Uterus (tissue), 4 donors: ENCODE data around the gene PKNOX2. TPM values are rescaled to one million over a fixed set of nuclear protein-coding genes. Genes with fewer than 3 reads are reported as not detected.

Experiments used
- DNase-seq, 2 donors: peaks; one replicate each; pipeline ENCODE4 v3.0.0-alpha.2; 2019 to 2020
- H3K27ac ChIP-seq, 2 donors: fragments of 200-600 bp; sonication (generic); 1 replicate in 1 of 2; 2 replicates in 1 of 2; pipeline ENCODE4 v1.5.1; 2016 to 2018
- H3K27me3 ChIP-seq, 2 donors: fragments of 200-600 bp; sonication (generic); one replicate each; pipeline ENCODE4 v1.5.1; 2018 to 2019; ENCODE audit warnings: control low read depth in 1 of 2
- H3K36me3 ChIP-seq, 2 donors: fragments of 200-600 bp; sonication (generic); one replicate each; pipeline ENCODE4 v1.5.1; 2019; ENCODE audit warnings: control low read depth in 1 of 2
- H3K4me1 ChIP-seq, 2 donors: fragments of 200-600 bp; sonication (generic); one replicate each; pipeline ENCODE4 v1.5.1; 2018 to 2019; ENCODE audit warnings: control low read depth in 1 of 2
- H3K4me3 ChIP-seq, 2 donors: fragments of 200-600 bp; sonication (generic); 1 replicate in 1 of 2; 2 replicates in 1 of 2; pipeline ENCODE4 v1.5.1; 2018 to 2019; ENCODE audit warnings: mild to moderate bottlenecking in 1 of 2
- H3K9me3 ChIP-seq, 2 donors: fragments of 200-600 bp; sonication (generic); one replicate each; pipeline ENCODE4 v1.5.1; 2019; ENCODE audit warnings: control low read depth in 1 of 2
- CTCF ChIP-seq, 4 experiments: fragments of 200-600 bp in 2 of 4; fragments of 450-650 bp in 2 of 4; sonication (generic) in 2 of 4; IDR thresholded peaks; one replicate each; pipeline ENCODE4 v1.5.1; 2016 to 2019; ENCODE audit warnings: antibody characterized with exemption in 4 of 4, mild to moderate bottlenecking in 2 of 4, moderate library complexity in 1 of 4
- POLR2A ChIP-seq, 2 donors: fragments of 450-650 bp; IDR thresholded peaks; one replicate each; pipeline ENCODE4 v1.6.1; 2016; ENCODE audit warnings: antibody characterized with exemption in 2 of 2, mild to moderate bottlenecking in 1 of 2, moderate library complexity in 1 of 2
- intact Hi-C: fragments of 100-400 bp; cut with DNase I; formaldehyde crosslinking; loops from one replicate; pipeline ENCODE4 v1.15.1; 2023; ENCODE audit warnings: low total_unique reads
- total RNA-seq, 4 donors: library from RNA; depleted of rRNA in 3 of 4; stranded (reverse); fragments of >200 nt in 3 of 4; gene quantifications; one replicate each; pipeline versions ENCODE4 v1.1.0 to v1.2.4, GENCODE V29; 2014 to 2023
- donor health status: DM: yes; HTN: yes; CAD: no.

The PKNOX2 gene
- total RNA-seq, 4 donors from 2014 or later = 0.29 to 22.7 (median 3.3) TPM

GRCh38 chr11:125342281-125342930 lies 177.9 kb downstream of the PKNOX2 start:
- DNase-seq = peak in 1 of 2 donors; percentile 12
- H3K9me3 ChIP-seq = no peaks in the 10 kb centered on the region
- no peaks in the 10 kb centered on the region for H3K36me3 ChIP-seq
- H3K27ac ChIP-seq = peak overlapping the region; percentile 19 to 42
- H3K27me3 ChIP-seq = no peaks in the 10 kb centered on the region
- TF ChIP-seq CTCF (IDR thresholded peaks at IDR 0.05) (no peak), POLR2A (IDR thresholded peaks at IDR 0.05) (no peak)
- H3K4me3 ChIP-seq = no peak overlapping the region
- intact Hi-C loops = no loop called here
- peaks cover 7 to 19% of the 10 kb centered on the region in 2 donors for H3K4me1 ChIP-seq

GRCh38 chr11:125343086-125343717 lies 178.7 kb downstream of the PKNOX2 start:
- intact Hi-C loops = no loop called here
- Histone ChIP-seq H3K4me3 (no peak overlapping the region), H3K4me1 (peaks cover 7 to 12% of the 10 kb centered on the region in 2 donors), H3K27ac (peak overlapping the region; percentile 19 to 42), H3K36me3 (no peaks in the 10 kb centered on the region), H3K9me3 (no peaks in the 10 kb centered on the region), H3K27me3 (no peaks in the 10 kb centered on the region)
- TF ChIP-seq CTCF (IDR thresholded peaks at IDR 0.05) (no peak), POLR2A (IDR thresholded peaks at IDR 0.05) (no peak)
- no peak for DNase-seq

DNA sequence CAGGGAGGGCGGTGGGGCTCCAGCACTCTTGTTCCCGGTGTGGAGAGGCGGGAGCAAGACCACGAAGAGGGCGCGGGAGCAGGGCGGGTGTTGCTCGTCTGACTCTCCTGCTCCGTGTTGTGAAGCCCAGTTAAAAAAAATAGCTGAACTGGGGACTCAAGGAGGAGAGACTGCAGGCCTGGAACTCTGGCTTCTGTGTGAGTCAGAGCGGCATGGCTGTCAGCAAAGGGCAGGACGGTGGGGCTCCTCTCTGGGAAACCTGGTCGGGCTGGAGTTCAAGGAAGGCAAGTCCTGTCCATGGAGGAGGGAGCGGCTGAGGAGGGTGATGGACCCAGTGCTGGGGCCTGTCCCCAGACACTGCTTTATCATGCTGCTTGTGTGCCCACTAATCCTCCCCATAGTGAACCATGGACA lies 179.2 kb downstream of the PKNOX2 start:
- H3K27me3 ChIP-seq = no peaks in the 10 kb centered on the region
- no peaks in the 10 kb centered on the region for H3K9me3 ChIP-seq
- peak in 1 of 2 donors; percentile 42 for DNase-seq
- no peaks in the 10 kb centered on the region for H3K36me3 ChIP-seq
- no peak overlapping the region for H3K4me3 ChIP-seq
- intact Hi-C loops = no loop called here
- H3K4me1 ChIP-seq = peaks cover 7 to 10% of the 10 kb centered on the region in 2 donors
- H3K27ac ChIP-seq = peak overlapping the region; percentile 10 to 42
- no peak for TF ChIP-seq CTCF (IDR thresholded peaks at IDR 0.05)
- TF ChIP-seq POLR2A (IDR thresholded peaks at IDR 0.05) = no peak

GRCh38 chr11:125344846-125345420 lies 180.4 kb downstream of the PKNOX2 start:
- H3K27ac ChIP-seq = peak overlapping the region; percentile 23 to 64
- no peak overlapping the region for H3K4me3 ChIP-seq
- H3K27me3 ChIP-seq = no peaks in the 10 kb centered on the region
- TF ChIP-seq CTCF (IDR thresholded peaks at IDR 0.05) (no peak), POLR2A (IDR thresholded peaks at IDR 0.05) (no peak)
- no peak for DNase-seq
- no peaks in the 10 kb centered on the region for H3K36me3 ChIP-seq
- no peaks in the 10 kb centered on the region for H3K9me3 ChIP-seq
- H3K4me1 ChIP-seq = peaks cover 7 to 12% of the 10 kb centered on the region in 2 donors
- intact Hi-C loops = loop anchor here (5.0 kb wide), 1 partner anchor 178 kb away; no protein-coding TSS in a partner anchor
